GM21723 (cell line): Measurements from ENCODE around the gene RARRES1.

Experiments
- ATAC-seq: cut with Tn5 transposase; IDR thresholded peaks from one replicate; pipeline ENCODE4 v1.9.1; 2021; ENCODE audit warnings: mild to moderate bottlenecking, moderate library complexity; ENCODE audit not compliant: unreplicated experiment

RARRES1 gene

GRCh38 chr3:158735296-158736033 lies 3.2 kb upstream of the RARRES1 start:
- no peak for ATAC-seq

DNA sequence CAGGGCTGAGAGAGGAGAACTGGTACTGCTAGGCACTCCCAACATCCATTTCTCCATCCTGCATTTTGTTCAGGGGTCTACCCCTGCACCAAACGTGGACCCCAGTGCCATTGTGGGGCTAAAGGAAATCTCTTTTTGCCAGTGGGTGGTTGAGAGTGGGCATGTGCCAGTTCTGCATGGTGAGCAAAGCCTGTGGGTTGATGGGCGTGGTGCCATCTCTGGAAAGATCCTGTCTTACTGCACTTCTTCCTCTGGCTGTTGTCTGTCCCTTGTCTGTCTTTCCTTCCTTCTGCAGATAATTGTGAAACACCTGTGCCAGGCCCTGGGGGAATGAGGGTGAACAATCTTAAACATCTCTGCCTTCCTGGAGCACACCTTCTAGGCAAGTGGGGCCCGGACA lies 1.4 kb upstream of the RARRES1 start:
- no peak for ATAC-seq

DNA sequence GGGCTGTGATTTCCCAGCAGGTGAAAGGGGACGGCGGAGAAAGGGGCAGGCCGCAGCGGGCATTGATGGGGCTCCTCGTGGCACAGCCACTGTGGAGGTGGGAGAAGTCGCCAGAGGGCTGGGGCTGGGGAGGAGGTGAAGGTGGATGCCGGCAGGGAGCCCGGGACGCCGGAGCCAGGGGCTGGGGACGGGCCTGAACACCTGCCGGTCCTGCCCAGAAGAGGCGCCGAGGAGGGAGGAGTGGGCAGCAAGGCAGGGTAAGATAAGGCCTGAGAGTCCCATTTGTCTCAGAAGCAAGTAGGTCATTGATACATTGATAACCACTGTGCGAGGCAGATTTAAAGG lies 571 bp upstream of the RARRES1 start:
- ATAC-seq: no peak

DNA sequence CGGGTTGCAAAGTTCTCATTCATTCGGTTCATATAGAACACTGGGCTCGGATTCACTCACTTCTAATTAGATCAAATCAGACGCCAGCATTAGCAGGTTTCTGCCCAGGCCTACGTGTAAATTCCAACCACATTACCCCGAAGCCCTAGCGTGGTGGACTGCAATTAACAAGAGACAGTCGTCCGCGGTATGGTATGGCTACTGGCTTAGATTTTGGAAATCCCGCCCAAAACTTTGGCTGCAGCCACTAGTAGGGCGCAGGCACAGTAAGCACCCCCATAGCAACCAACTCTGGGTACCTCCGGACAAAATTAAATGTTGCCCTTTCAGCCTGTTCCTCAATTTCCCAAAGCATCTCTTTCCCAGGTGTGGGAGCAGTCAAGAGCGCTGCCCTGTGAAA lies 771 bp downstream of the RARRES1 start:
- no peak for ATAC-seq

DNA sequence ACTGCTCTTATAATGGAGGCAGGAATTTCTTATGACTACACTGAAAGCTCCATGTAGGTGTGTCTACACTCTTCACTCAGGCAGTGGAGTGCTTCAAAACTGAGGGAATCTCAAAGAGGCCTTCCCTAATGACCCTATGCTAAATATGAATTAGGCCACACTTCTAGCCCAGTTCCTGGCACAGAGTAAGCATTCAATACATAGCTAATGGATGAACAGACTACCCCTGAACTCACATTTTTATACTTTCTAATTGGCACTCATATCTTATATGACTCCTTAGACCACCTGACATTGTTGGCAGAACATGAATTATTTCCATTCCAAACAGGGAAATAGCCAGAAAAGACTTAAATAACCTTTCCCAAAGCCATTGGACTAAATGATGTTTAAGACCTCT lies 3.4 kb downstream of the RARRES1 start:
- ATAC-seq: no peak

GRCh38 chr3:158728061-158728377 lies 4.2 kb downstream of the RARRES1 start:
- ATAC-seq: no peak

- peak; percentile 80 for ATAC-seq
Observed at GRCh38 chr3:158727206-158728060, 4.8 kb downstream of the RARRES1 start.

DNA sequence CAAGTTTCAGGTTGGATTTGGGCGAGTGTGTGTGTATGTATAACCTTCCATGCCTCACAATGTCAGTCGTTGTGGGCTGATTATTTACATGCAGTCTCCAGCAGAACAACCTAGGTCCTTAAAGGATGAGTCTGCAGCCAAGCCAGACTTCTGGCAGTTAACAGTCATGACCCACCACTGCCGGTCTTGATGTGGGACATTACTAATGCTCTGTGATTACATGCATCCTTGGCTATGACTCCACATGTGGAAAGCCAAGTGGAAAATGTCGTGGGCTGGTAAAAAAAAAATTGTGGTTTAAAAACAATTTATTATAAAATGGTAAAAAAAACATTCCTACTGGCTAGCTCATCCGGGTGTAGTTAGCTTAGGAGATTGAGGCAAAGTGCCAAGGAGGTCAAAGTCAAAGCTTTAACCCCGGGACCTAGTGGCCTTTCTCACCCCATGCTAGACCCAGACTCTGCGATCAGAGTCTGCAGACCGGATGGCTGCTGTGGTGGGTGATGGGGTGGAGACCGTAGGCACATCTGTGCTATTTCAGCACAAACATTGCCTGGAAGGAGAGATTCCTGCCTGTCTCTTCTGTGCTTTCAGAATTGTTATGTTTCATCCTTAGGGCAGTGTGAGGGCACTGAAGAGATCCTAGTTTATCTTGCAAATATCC lies 6.8 kb downstream of the RARRES1 start:
- ATAC-seq: no peak

DNA sequence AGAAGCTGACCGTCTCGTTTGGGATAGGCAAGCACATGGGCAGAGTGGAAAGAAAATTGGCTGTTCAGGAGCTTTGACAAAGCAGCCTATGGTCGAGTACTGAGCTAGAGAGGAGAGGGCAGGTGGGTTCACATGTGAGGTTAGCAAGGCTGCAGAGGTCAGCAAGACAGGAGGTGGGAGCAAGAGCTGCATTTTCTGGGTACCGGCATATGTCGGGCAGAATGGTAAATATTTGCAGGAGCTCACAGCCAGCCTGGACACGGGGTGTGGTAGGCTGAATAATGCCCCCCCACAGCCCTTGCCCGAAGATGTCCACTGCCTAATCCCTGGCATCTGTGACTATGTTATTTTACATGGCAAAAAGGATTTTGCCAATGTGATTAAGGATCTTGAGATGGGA lies 8.3 kb downstream of the RARRES1 start:
- ATAC-seq: no peak

DNA sequence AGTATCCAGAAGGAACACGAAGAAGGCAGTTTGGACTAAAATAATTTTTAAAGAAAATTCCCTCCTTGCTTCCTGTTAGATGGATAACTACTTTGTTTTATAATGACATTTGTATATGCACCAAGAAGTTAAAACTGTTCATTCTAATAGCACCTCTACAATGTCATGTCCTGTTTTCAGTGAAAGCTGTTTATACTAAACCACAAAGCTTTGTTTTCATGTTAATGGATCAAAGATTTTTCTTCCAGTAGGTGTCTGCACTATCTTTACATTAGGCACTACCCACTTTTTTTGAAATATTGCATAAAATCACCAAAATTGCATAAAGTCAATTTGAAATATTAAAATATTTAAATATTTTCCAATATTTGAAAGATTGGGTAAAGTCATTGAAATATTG lies 10.1 kb downstream of the RARRES1 start:
- no peak for ATAC-seq

DNA sequence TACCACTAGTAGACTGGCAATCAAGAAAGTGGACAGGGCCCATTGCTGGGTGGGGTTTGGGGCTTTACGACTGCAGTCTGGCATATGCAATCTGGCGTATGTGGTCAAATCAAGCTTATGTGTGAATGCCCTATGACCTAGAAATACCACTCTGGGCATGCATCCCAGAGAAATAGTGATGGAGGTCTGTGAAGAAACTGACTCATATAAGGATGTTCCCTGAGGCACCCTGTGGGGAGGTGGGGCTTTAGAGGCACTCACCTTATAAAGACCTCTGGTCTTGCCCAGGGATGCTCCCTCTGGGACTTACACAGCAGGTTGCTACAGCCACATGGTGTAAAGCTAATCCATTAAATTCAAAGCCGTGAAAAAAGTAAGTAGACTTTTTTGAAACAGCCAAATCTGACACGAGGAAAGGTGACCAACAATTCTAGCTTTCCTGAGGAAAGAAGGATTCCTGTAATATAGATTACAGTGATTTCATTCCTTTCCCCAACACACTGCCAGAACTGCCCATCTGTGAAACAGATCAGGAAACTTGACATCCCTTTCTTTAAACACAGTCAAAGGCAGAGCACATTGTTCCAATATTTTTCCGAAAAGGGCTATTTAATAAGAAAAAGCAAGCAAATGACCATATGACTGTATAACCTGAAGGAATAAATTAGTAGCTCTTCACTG lies 13.6 kb downstream of the RARRES1 start:
- no peak for ATAC-seq

DNA sequence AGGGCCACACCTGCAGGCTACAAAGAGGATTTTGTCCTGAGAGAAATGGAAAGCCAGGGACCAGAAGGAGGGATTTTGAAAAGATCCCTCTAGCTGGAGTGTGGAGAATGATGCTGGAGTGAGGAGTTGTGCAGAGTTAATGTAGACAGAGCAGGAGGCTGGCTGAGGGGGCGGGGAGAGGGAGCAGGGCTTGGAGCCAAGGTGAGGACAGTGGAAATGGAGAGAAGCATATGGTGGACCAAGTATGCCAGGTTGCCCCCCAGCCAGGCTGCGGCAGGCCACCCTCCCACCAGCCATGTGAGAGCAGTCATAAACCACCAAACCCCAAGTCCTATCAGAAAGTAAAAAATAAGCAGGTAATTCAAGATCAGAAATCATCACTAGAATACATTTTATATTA lies 14.7 kb downstream of the RARRES1 start:
- no peak for ATAC-seq

GRCh38 chr3:158713094-158713499 lies 19.2 kb downstream of the RARRES1 start:
- ATAC-seq: no peak

DNA sequence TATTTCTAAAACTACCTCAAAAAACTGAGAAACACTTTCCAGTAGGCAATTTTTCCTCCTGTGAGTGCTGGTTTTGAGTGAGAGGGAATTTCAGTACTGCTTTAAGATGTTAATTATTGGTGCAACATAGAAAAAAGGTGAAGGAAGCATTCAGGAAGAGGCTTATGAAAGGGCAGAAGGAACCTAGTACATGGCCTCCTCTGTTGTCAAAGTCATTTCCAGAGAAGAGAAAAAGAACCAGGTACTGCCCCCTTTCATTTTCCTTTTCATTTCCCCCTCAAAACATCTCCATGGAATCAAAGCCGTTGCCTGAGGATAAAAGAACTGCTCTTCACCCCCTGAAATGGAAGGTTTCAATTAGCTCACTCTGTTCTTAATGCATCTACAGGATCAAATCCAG lies 19.8 kb downstream of the RARRES1 start:
- ATAC-seq: peak; percentile 51

DNA sequence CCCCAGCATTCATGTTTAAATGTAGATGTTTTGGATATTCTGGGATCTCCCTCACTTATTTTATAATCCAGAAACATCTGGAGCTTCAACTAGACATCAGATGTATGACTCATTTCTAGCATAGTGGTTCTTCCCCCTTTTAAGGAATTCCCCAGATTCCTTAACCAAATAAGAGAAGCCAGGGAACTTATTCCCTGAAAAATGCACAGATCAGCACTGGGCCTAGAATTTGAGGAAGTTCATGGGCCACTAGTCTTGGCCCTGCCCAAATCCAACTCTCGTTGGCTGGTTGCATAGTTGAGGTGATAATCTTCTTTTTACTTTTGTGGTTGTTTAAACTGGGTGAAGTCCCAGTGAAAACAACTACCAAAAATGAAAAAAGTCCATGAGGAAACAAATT lies 20.4 kb downstream of the RARRES1 start:
- ATAC-seq: peak; percentile 37

DNA sequence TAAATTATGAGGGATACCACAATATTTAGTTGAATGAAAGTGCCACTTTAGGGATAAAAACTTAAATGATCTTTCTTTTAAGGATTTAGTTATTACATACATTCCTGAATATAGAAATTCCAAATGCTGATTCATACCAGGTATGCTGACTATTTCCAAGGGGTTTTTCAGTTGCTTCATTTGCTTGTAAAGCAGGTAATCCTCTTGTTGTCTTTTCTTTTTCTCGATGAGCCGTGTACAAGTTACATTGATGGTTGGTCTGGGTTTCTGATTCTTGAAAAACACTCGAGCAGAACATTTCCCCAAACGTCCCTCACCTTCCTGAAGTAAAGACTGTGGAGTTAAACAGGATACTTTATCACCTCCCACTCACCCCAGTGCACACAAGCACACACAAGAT lies 21.7 kb downstream of the RARRES1 start:
- ATAC-seq: no peak

- no peak for ATAC-seq
Observed at GRCh38 chr3:158709666-158710083, 22.6 kb downstream of the RARRES1 start.

GRCh38 chr3:158703566-158703965 lies 28.7 kb downstream of the RARRES1 start:
- ATAC-seq: no peak

DNA sequence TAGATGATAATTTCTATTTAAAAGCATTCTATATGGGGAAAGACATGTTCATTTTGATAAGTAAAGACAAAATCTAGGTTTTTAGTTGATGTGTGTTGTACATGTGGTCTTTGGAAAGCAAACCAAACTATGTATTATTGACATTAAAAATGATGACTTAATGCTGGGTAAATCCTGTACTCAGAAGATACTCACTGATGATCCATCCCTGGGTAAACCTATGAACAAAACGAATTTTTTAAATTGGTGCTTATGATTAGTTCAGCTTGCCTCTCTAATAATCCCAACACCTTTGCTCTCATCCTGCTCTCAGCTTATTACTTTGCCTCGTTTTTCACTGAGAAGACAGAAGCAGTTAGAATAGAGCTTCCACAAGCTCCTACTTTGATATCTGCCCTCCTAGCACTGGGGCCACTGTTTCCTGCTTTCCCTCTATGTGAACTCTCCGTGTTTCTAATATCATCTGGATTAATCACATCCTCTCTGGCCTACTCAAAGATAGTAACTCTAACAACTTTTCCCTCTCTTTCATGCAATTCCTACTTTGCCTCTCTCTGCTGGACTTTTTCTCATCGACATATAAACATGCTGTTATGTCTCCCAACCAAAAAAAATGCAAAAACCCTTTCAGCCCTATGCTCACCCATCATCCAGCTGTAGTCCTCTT lies 29.3 kb downstream of the RARRES1 start:
- no peak for ATAC-seq

GRCh38 chr3:158701420-158702065 lies 30.7 kb downstream of the RARRES1 start:
- no peak for ATAC-seq
